GM18951 (cell line): Measurements from ENCODE around the gene FHOD3.

Experiments used
- POLR2A ChIP-seq: IDR thresholded peaks from 4 replicates; pipeline ENCODE4 v1.6.1; 2011; ENCODE audit warnings: mild to moderate bottlenecking; ENCODE audit not compliant: insufficient read length, insufficient read depth; ENCODE audit errors: extremely low read depth
- in situ Hi-C: fragments of 300-500 bp; cut with MboI; formaldehyde crosslinking; loops from one replicate; pipeline ENCODE4 v1.12.0; 2022; ENCODE audit warnings: low sequenced_read_pairs, mixed read lengths, inconsistent platforms; ENCODE audit not compliant: unreplicated experiment

The FHOD3 gene

GRCh38 chr18:36503477-36503876 is 206.0 kb downstream of the FHOD3 start:
- TF ChIP-seq POLR2A = no peak
- in situ Hi-C loops = no loop called here

GRCh38 chr18:36504928-36505327 is 207.4 kb downstream of the FHOD3 start:
- TF ChIP-seq POLR2A = no peak
- in situ Hi-C loops = no loop called here

GRCh38 chr18:36505665-36506064 is 208.2 kb downstream of the FHOD3 start:
- in situ Hi-C loops = no loop called here
- no peak for TF ChIP-seq POLR2A

GRCh38 chr18:36509646-36510197 is 212.2 kb downstream of the FHOD3 start:
- in situ Hi-C loops = no loop called here
- TF ChIP-seq POLR2A = no peak

- in situ Hi-C loops = no loop called here
- no peak for TF ChIP-seq POLR2A
Observed at GRCh38 chr18:36511791-36512352, 214.4 kb downstream of the FHOD3 start.

DNA sequence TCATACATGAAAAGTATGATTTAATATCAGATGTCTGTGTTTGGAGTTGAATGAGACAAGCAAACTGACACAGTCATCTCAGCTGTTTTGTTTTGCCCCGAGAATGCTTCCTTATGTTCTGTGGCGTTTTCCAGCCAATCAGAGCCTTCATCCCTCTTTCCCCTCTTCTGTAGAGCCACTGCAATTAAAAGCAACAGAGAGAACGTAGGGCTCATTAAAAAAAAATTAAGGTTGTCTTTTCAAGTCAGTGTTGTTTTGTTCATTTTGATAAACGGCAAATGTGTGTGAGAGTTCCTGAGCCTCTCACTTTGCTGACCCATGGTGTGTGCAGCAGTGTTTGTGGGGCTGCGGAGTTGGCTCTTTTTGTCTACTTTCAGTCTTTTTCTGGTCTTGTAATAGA is 216.0 kb downstream of the FHOD3 start:
- no peak for TF ChIP-seq POLR2A
- in situ Hi-C loops = no loop called here

- in situ Hi-C loops = no loop called here
- no peak for TF ChIP-seq POLR2A
Observed at GRCh38 chr18:36514778-36515177, 217.3 kb downstream of the FHOD3 start.

GRCh38 chr18:36516258-36516657 is 218.7 kb downstream of the FHOD3 start:
- in situ Hi-C loops = no loop called here
- no peak for TF ChIP-seq POLR2A

DNA sequence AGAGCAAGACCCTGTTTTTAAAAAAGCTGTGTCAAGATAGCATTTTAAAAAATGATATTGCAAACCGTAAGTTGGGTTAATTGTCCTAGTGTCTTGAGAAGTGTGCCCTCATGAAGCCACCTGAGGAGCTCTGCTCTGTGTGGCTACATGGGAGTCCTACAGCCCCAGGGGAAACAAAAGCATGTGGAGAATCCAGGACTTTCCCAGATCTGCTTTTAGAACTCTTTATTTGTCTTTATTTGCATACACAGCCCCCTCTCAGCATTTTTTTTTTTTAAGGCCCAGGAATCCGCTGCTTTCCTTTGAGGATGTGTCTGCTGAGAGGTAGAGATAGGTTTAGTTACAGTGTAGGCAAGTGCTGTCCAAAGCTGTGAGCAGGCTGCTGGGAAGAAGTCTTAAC is 219.2 kb downstream of the FHOD3 start:
- in situ Hi-C loops = no loop called here

GRCh38 chr18:36518839-36519238 is 221.3 kb downstream of the FHOD3 start:
- in situ Hi-C loops = no loop called here
- TF ChIP-seq POLR2A = no peak

More for the DNA sequence above, 219.2 kb downstream of the FHOD3 start:
- TF ChIP-seq POLR2A = no peak

GRCh38 chr18:36519358-36519757 is 221.8 kb downstream of the FHOD3 start:
- in situ Hi-C loops = no loop called here
- no peak for TF ChIP-seq POLR2A

DNA sequence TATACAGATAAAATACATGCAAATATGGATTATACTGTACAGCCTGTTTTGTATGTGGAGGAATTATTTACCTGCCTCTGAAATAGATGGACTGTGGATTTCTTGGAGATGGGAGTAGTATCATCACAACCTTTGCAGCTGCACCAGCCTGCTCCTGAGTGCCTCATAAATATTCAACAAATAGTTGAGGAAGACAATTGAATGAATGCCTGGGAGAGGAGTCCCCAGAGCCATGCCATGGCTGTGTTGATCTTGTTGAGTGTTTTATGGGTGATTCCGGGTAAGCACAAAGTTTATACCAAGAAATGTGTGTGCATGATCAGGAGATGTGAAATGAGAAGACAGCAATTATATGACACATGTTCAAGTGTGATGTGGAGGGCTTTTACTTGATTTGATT is 225.0 kb downstream of the FHOD3 start:
- TF ChIP-seq POLR2A = no peak
- in situ Hi-C loops = no loop called here

GRCh38 chr18:36525913-36526312 is 228.4 kb downstream of the FHOD3 start:
- no peak for TF ChIP-seq POLR2A
- in situ Hi-C loops = no loop called here

DNA sequence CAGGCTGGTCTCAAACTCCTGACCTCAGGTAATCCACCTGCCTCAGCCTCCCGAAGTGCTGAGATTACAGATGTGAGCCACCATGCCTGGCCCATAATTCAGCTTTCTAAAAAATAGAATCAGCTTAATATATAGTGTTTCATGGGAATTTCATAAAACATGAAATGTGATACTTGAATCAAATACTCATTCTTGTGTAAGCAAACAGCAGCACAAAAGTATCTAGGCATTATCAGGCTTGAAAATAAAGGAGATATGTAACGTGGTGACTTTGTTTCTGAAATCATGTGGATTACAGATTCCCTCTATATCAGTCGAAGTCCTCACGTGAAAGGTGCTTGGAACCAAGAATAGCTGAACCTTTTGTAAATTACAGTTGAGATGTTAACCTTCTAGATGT is 229.1 kb downstream of the FHOD3 start:
- no peak for TF ChIP-seq POLR2A

DNA sequence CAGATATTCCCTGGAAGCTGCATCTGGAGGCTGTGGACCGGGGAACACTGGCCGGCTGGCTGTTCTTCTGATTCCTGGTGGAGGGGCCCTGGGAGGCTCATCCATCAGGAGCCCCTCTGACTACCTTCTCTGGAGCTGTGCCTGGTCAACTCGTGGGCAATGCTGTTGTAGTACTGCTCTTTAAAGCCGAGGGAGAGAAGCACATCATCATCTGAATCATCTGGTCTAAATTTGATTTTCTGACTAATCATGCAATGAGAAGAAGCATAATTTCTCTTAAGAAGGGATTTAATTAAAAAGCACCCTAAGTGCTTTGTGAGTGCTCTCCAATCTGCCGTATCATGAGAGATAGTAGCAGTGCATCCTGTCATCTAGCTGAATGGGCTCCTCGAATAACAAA is 229.5 kb downstream of the FHOD3 start:
- in situ Hi-C loops = no loop called here

More for the DNA sequence above, 229.1 kb downstream of the FHOD3 start:
- in situ Hi-C loops = no loop called here

More for the DNA sequence above, 229.5 kb downstream of the FHOD3 start:
- TF ChIP-seq POLR2A = no peak
